HCT116 (cell line): Measurements from ENCODE around the gene RARB. TPM values are rescaled to one million over a fixed set of nuclear protein-coding genes. Genes with fewer than 3 reads are reported as not detected.

Source experiments
- ATAC-seq: fragments of 200-7000 bp; cut with Tn5 transposase; 2 replicates; pipeline ENCODE4 v1.9.1; 2020; ENCODE audit warnings: mild to moderate bottlenecking, moderate library complexity
- BruUV-seq: library from RNA; stranded (reverse); fragments of 400-500 nt; replicated peaks from 2 replicates; lab custom pipeline; 2021; lab: Mats Ljungman, UMichigan
- CTCF ChIA-PET: fragments of 300-600 bp; sonication (Branson Sonifier 250); formaldehyde crosslinking; loops from one replicate; lab custom pipeline; 2021; ENCODE audit warnings: antibody characterized with exemption; lab: Charles Lee
- POLR2A ChIA-PET: fragments of 300-600, 350-600 bp; sonication (Branson Sonifier 250); formaldehyde crosslinking; loops from one replicate; lab custom pipeline; 2021; ENCODE audit warnings: antibody characterized with exemption; lab: Charles Lee
- RAD21 ChIA-PET, 2 experiments: fragments of 300-600 bp; sonication (Branson Sonifier 250); formaldehyde crosslinking; loops; one replicate each; lab custom pipeline; 2023; ENCODE audit warnings: low total read pairs in 2 of 2; ENCODE audit not compliant: uncharacterized antibody in 2 of 2, unreplicated experiment in 2 of 2, low non-redundant PET in 1 of 2; lab: Charles Lee
- DNase-seq: peaks from one replicate; pipeline ENCODE4 v3.0.0-alpha.2; 2010; ENCODE audit warnings: low read depth, low spot score
- H2AFZ ChIP-seq: fragments of 200-600 bp; shearing (Covaris generic), sonication (generic); 2 replicates; pipeline ENCODE4 v1.6.1; 2017; ENCODE audit warnings: low read depth, mixed run types, mixed read lengths, antibody characterized with exemption, low read length; ENCODE audit not compliant: poor library complexity, severe bottlenecking
- H3K27ac ChIP-seq: 2 replicates; pipeline ENCODE4 v1.5.1; 2012; ENCODE audit warnings: low read depth, low read length
- H3K27me3 ChIP-seq: fragments of 200-600 bp; sonication (generic); 2 replicates; pipeline ENCODE4 v1.6.1; 2016; ENCODE audit warnings: mixed run types, low read length, mixed read lengths; ENCODE audit not compliant: insufficient read depth
- H3K36me3 ChIP-seq, 2 experiments: fragments of 200-500 bp in 1 of 2; fragments of 200-600 bp in 1 of 2; sonication (Bioruptor generic) in 1 of 2; sonication (generic) in 1 of 2; 2 replicates each; pipeline versions ENCODE4 v1.5.1 to v1.6.1; 2014 to 2016; ENCODE audit warnings: low read length in 2 of 2, inconsistent platforms in 1 of 2, mixed read lengths in 1 of 2, mixed run types in 1 of 2; ENCODE audit not compliant: insufficient read depth in 2 of 2, control insufficient read depth in 1 of 2
- H3K4me1 ChIP-seq, 2 experiments: fragments of 200-600 bp in 1 of 2; sonication (generic) in 1 of 2; 2 replicates each; pipeline versions ENCODE4 v1.5.1 to v1.6.1; 2012 to 2017; ENCODE audit warnings: low read length in 2 of 2, inconsistent platforms in 1 of 2, mild to moderate bottlenecking in 1 of 2, mixed read lengths in 1 of 2, mixed run types in 1 of 2, moderate library complexity in 1 of 2; ENCODE audit not compliant: insufficient read depth in 2 of 2, control insufficient read depth in 1 of 2
- H3K4me2 ChIP-seq: fragments of 200-600 bp; sonication (generic); 2 replicates; pipeline ENCODE4 v1.6.1; 2017; ENCODE audit warnings: mixed run types, low read length, mixed read lengths
- H3K4me3 ChIP-seq, 2 experiments: fragments of 200-600 bp in 1 of 2; sonication (generic) in 1 of 2; replicated peaks in 1 of 2; 2 replicates each; pipeline ENCODE4 v1.5.1; 2011 to 2016; ENCODE audit warnings: low read length in 2 of 2, control low read depth in 1 of 2, low read depth in 1 of 2, mild to moderate bottlenecking in 1 of 2, mixed read lengths in 1 of 2, mixed run types in 1 of 2
- H3K79me2 ChIP-seq: fragments of 200-600 bp; sonication (generic); 2 replicates; pipeline ENCODE4 v1.6.1; 2017; ENCODE audit warnings: mild to moderate bottlenecking, mixed run types, low read length, moderate library complexity, mixed read lengths; ENCODE audit not compliant: insufficient read depth
- H3K9ac ChIP-seq: fragments of 200-600 bp; sonication (generic); 2 replicates; pipeline ENCODE4 v1.6.1; 2016; ENCODE audit warnings: low read length, mixed read lengths
- H3K9me2 ChIP-seq: fragments of 200-600 bp; sonication (generic), shearing (Covaris generic); 2 replicates; pipeline ENCODE4 v1.6.1; 2017; ENCODE audit warnings: mixed run types, mild to moderate bottlenecking, moderate library complexity; ENCODE audit not compliant: insufficient read depth
- H3K9me3 ChIP-seq, 2 experiments: fragments of 200-500 bp in 1 of 2; fragments of 200-600 bp in 1 of 2; sonication (Bioruptor generic) in 1 of 2; sonication (generic) in 1 of 2; 2 replicates each; pipeline ENCODE4 v1.6.1; 2014 to 2017; ENCODE audit warnings: low read length in 2 of 2, mixed read lengths in 2 of 2, inconsistent platforms in 1 of 2, low read depth in 1 of 2, mild to moderate bottlenecking in 1 of 2, mixed run types in 1 of 2, moderate library complexity in 1 of 2; ENCODE audit not compliant: control insufficient read depth in 1 of 2, insufficient read depth in 1 of 2
- H4K20me1 ChIP-seq: fragments of 200-600 bp; sonication (generic), shearing (Covaris generic); 2 replicates; pipeline ENCODE4 v1.6.1; 2017; ENCODE audit warnings: mixed run types, mild to moderate bottlenecking, moderate library complexity; ENCODE audit not compliant: insufficient read depth
- EGR1 ChIP-seq: IDR thresholded peaks from 2 replicates; pipeline ENCODE4 v1.6.1; 2012; ENCODE audit warnings: low read depth
- ELF1 ChIP-seq: IDR thresholded peaks from 2 replicates; pipeline ENCODE4 v1.6.1; 2012; ENCODE audit warnings: low read depth, borderline replicate concordance
- EZH2 ChIP-seq: fragments of 200-600 bp; sonication (generic); IDR thresholded peaks from 2 replicates; pipeline ENCODE4 v1.6.1; 2017; ENCODE audit warnings: antibody characterized with exemption, mixed run types
- FOSL1 ChIP-seq: IDR thresholded peaks from 2 replicates; pipeline ENCODE4 v1.6.1; 2012; ENCODE audit warnings: low read depth
- JUND ChIP-seq: IDR thresholded peaks from 2 replicates; pipeline ENCODE4 v1.6.1; 2012
- POLR2A ChIP-seq: IDR thresholded peaks from 2 replicates; pipeline ENCODE4 v1.7.0; 2011; ENCODE audit warnings: borderline replicate concordance; ENCODE audit not compliant: insufficient read depth, insufficient read length; ENCODE audit errors: extremely low read depth
- POLR2AphosphoS5 ChIP-seq: IDR thresholded peaks from 2 replicates; pipeline ENCODE4 v1.6.1; 2011; ENCODE audit warnings: mild to moderate bottlenecking, low read depth, low read length, moderate library complexity
- RAD21 ChIP-seq: IDR thresholded peaks from 2 replicates; pipeline ENCODE4 v1.6.1; 2012; ENCODE audit warnings: low read depth, mild to moderate bottlenecking
- SIN3A ChIP-seq: IDR thresholded peaks from 2 replicates; pipeline ENCODE4 v1.6.1; 2012; ENCODE audit warnings: low read depth
- SRF ChIP-seq: IDR thresholded peaks from 2 replicates; pipeline ENCODE4 v1.6.1; 2012; ENCODE audit warnings: low read depth
- ZFX ChIP-seq: fragments of 450-650 bp; IDR thresholded peaks from 2 replicates; pipeline ENCODE4 v1.6.1; 2017
- intact Hi-C: fragments of 100-400 bp; cut with micrococcal nuclease; formaldehyde crosslinking; loops from 2 replicates; pipeline ENCODE4 v1.10.0; 2022
- total RNA-seq: library from RNA; stranded (reverse); gene quantifications from one replicate; pipeline ENCODE4 v1.2.1, GENCODE V29; 2021; ENCODE audit not compliant: unreplicated experiment
- TF ChIP-seq, protein P1 (sequence below): IDR thresholded peaks from 2 replicates; pipeline ENCODE4 v1.6.1; 2011; ENCODE audit warnings: mild to moderate bottlenecking, low read length, moderate library complexity; ENCODE audit not compliant: insufficient replicate concordance; ENCODE audit errors: extremely low read depth
- TF ChIP-seq, protein P2 (sequence below): IDR thresholded peaks from 2 replicates; pipeline ENCODE4 v1.6.1; 2012

The RARB gene
- total RNA-seq, 1 experiment from 2014 or later, result not detected

GRCh38 chr3:25508433-25508832 is 80.4 kb downstream of the RARB start (continued):
- TF ChIP-seq, protein P1, sequence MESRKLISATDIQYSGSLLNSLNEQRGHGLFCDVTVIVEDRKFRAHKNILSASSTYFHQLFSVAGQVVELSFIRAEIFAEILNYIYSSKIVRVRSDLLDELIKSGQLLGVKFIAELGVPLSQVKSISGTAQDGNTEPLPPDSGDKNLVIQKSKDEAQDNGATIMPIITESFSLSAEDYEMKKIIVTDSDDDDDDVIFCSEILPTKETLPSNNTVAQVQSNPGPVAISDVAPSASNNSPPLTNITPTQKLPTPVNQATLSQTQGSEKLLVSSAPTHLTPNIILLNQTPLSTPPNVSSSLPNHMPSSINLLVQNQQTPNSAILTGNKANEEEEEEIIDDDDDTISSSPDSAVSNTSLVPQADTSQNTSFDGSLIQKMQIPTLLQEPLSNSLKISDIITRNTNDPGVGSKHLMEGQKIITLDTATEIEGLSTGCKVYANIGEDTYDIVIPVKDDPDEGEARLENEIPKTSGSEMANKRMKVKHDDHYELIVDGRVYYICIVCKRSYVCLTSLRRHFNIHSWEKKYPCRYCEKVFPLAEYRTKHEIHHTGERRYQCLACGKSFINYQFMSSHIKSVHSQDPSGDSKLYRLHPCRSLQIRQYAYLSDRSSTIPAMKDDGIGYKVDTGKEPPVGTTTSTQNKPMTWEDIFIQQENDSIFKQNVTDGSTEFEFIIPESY, result no peak
- no peak for TF ChIP-seq JUND
- no peak for TF ChIP-seq POLR2AphosphoS5
- TF ChIP-seq ZFX, result no peak
- no peak for TF ChIP-seq RAD21
- no peak for TF ChIP-seq EGR1
- TF ChIP-seq ELF1, result no peak
- TF ChIP-seq, protein P2, sequence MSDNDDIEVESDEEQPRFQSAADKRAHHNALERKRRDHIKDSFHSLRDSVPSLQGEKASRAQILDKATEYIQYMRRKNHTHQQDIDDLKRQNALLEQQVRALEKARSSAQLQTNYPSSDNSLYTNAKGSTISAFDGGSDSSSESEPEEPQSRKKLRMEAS, result no peak
- TF ChIP-seq SIN3A, result no peak
- no peak for TF ChIP-seq FOSL1
- TF ChIP-seq, all 23 proteins: peak for 0

- Histone ChIP-seq H3K4me1 (no peaks in the 10 kb centered on the region), H3K4me3 (no peak overlapping the region), H3K79me2 (no peaks in the 10 kb centered on the region), H3K9ac (no peak overlapping the region), H3K27me3 (peaks cover 12% of the 10 kb centered on the region), H3K27ac (no peak overlapping the region), H3K9me2 (no peaks in the 10 kb centered on the region), H3K36me3 (no peaks in the 10 kb centered on the region), H4K20me1 (no peaks in the 10 kb centered on the region), H2AFZ (no peak overlapping the region), H3K4me2 (no peak overlapping the region), H3K9me3 (no peaks in the 10 kb centered on the region)
- TF ChIP-seq EZH2, result no peak
- no peak for TF ChIP-seq RAD21
- TF ChIP-seq, protein P2, result no peak
- TF ChIP-seq POLR2A, result no peak
- no peak for TF ChIP-seq SRF
- TF ChIP-seq POLR2AphosphoS5, result no peak
- ATAC-seq, result no peak
- RAD21 ChIA-PET, result no interaction called here
- DNase-seq, result no peak
- intact Hi-C loops, result no loop called here
- no TSS peak for BruUV-seq
- CTCF ChIA-PET, result no interaction called here
- POLR2A ChIA-PET, result no interaction called here
Observed at GRCh38 chr3:25508901-25509300, 80.8 kb downstream of the RARB start.
